HG02852 (cell line): ENCODE data around the gene ABCB9.
"Not testable (repeated sequence)": the region's sequence is repeated elsewhere in the genome, so short reads cannot be mapped to it uniquely, and the experiment has no call there.

Experiments
- ATAC-seq: cut with Tn5 transposase; IDR thresholded peaks from one replicate; pipeline ENCODE4 v1.9.1; 2021; ENCODE audit warnings: mild to moderate bottlenecking, moderate library complexity; ENCODE audit not compliant: unreplicated experiment

Gene ABCB9

DNA sequence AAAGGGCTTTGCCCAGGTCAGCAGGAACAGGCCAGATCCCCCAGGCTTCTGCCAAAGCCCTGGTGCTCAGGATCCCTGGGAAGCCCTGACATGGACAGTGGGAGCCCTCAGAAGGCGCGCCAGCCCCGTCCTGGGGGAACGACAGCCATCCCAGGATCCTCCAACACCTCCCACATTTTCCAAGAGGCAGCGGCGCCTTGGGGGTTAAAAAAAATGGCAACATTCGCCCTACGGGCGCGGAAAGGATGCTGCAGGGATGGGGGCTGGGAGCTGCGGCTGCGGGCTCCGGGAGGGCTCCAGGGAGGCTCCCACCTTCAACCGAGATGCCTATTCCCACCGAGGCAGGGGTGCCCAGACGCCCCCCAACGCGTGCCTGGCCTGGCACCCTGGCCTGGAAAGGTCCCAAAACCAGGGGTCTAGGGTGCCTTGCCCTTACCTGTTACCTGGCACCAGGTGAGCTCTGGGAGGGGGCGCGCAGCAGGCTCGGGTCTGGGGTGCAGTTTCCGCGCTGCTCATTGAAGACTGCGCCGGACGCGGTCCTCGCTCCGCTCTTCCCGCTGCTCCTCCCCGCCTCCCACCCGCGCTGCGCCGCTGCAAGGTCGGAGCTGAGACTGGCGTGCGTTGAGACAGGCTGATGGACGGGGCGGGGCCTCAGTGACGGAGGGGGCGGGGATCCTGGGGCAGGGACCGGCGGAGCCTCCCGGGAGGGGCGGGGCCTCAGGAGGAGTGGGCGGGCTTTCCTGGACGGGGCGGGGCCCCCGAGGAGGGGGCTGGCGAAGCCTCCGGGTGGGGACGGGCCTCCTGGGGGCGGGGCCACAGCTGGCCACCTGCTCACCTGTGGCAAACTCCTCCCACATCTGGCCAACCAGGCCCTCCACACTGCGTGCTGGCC, at the start of gene ABCB9:
ABCB9 (minus strand) TSS at position 613 of the 892 bp plus-strand sequence. CDS start 6,228 bp downstream, outside the sequence.
- peak; percentile 70 for ATAC-seq

GRCh38 chr12:123014473-123014872, 48.2 kb upstream of the ABCB9 start:
- ATAC-seq, result not testable (repeated sequence)

GRCh38 chr12:123013185-123014095, 47.2 kb upstream of the ABCB9 start:
- ATAC-seq, result no peak

GRCh38 chr12:123011701-123012100, 45.4 kb upstream of the ABCB9 start:
- ATAC-seq, result no peak

GRCh38 chr12:123010681-123011080, 44.4 kb upstream of the ABCB9 start:
- no peak for ATAC-seq

DNA sequence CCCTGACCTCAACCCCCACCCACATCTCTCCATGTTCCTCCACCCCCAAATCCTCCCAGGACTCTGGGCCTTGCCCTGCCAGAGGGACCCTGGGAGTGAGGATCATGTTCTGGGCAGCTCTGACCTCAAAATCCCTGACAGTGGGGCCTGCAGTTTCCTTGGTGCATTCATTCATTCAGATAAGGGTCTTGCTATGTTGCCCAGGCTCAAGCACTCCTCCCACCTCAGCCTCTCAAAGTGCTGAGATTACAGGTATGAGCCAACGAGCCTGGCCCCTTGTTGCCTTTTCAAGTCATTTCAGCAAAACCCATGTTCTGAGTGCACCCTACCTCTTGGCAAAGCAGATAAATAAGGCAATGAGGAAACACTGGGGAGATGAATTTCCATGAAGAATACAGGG, 43.8 kb upstream of the ABCB9 start:
- no peak for ATAC-seq

DNA sequence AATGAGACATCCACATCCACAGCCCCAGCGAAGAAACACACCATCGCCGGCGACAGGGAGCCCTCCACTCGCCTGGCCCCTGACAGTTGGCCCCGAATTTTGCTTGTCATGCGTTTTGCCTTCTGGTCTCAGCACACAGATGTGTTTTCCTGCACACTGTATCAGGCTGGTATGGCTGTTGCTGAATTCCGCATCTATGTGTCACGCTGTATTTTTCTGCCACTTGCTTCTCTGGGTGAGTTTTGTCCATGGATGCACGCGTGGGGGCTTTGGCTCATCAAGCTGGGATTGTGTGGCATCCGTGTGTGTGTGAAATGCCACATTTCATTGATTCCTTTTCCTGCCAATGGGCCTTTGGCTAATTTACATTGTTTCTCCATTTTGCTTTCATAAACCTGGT, 40.7 kb upstream of the ABCB9 start:
- ATAC-seq, result no peak

DNA sequence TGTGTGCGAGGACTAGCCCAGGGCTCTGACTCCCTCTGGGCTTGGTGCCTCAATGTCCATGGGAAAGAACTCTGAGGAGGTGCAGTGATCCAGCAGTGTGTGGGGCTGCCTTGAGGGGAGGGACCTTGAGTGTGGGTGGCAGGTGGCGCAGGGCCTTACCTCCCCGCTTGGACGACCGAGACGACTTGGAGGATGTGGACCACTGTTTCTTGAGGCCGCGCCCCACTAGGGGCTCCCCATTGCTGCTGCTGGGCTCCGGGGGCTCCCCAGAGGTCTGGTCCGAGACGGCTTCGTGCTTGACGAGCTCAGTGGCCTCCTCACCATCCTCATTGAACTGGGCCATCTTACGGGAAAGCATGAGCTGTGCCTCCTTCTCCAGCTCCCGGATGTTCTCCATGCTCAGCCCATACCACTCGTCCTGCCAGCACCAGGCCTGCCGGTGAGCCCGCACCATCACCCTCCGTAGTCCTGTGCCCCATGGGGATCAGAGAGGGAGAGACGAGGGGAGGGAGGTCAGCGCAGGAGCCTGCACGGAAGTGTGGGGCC, 38.9 kb upstream of the ABCB9 start:
- no peak for ATAC-seq

GRCh38 chr12:123004287-123004686, 38.0 kb upstream of the ABCB9 start:
- ATAC-seq, result no peak

DNA sequence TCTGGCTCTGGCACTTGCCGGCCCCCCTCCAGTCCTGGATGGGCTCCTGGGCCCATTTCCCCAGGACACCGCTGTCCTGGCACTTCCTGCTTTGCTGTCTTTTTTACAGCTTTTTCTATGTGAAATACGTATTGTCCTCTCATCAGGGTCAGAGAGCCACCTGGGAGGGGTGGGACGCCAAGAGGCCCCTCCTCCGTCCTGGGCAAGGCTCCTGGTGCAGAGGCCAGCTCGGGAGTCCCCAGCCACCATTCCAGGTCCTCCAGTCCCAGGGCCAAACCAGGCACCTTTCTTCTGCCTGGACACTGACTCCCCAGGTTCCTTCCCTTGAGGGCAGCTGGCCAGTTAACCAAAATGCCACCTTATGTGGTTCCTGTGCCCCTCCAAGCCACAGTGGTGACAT, 37.0 kb upstream of the ABCB9 start:
- no peak for ATAC-seq

GRCh38 chr12:123001464-123001863, 35.2 kb upstream of the ABCB9 start:
- ATAC-seq, result no peak

DNA sequence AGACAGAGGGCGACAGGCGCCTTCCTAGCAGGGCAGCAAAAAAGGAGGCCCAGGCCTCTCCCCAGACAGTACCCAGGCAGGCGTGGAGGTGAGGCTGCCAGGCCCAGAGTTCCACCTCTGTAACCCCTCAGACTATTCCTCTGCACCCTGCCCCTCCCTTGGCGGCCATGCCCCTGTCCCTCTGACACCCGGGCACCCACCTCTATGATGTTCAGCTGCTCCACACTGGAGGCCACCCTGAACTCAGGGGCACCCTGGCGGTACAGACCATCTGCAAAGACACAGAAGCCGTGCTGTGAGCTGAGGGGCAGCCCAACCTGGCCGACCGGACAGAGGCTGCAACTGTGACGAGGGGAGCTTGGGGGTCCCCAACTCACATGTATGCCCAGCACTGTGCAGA, 34.3 kb upstream of the ABCB9 start:
- no peak for ATAC-seq

GRCh38 chr12:122999986-123000420, 33.7 kb upstream of the ABCB9 start:
- ATAC-seq, result no peak

GRCh38 chr12:122999196-122999946, 33.1 kb upstream of the ABCB9 start:
- no peak for ATAC-seq

DNA sequence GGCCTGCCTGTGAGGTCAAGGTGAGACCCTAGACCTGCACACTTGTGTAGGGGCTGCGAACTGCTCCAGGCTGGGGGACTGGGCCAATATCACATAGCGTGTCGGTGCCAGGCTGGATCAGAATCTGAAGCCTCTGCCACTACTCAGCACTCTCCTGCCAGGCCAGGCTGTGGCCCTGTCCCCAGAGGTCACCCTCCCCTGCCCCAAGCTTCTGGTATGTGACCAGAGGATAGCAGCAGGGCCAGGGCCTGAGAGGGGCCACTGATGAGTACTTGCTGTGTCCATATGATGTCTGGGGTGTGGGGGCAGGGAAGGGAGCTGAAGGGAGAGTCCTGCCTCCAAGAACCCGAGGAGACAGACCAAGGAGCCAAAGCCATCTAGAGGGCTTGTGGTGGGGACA, 32.1 kb upstream of the ABCB9 start:
- ATAC-seq, result no peak

DNA sequence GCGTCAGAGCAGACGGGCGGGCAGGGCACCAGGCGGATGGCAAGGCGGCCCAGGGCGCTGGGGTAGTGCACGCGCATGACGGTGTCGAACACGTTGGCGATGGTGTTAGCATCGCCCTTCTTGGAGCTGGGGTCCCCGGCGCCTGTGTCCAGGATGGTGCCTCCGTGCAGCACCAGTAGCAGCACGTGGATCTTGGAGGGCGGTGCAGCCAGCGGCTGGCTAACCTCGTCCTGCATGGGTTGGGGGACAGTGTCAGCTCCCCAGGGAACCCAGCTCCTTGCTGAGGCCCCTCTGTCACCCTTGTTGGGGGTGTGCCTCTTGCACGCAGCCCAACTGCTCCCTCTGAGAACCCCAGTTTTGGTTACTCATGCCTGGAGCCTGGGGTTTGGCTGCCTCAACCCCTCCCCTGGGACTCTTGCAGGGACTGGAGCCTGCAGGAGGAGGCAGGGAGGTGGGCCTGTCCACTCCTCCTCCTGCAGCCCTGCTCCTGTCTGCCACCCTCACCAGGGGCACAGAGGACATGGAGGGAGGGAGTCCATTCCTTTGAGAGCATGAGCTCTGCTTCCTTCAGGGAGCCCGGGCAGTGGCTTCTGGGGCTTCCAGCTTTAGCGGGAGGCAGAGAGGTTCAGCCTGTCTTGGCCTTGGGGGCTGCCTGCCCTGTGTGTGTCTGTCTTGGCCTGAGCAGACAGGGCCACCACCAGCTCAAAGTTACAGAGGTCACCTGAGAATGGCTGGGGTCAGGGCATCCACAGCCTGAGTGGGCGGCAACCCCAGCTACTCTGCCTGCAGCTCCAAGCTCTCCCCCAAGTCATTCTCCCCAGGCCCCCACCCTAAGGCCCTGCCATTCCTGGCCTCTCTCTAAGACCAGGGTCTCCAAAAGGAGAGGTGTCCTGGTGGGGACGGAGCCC, 31.3 kb upstream of the ABCB9 start:
- no peak for ATAC-seq

DNA sequence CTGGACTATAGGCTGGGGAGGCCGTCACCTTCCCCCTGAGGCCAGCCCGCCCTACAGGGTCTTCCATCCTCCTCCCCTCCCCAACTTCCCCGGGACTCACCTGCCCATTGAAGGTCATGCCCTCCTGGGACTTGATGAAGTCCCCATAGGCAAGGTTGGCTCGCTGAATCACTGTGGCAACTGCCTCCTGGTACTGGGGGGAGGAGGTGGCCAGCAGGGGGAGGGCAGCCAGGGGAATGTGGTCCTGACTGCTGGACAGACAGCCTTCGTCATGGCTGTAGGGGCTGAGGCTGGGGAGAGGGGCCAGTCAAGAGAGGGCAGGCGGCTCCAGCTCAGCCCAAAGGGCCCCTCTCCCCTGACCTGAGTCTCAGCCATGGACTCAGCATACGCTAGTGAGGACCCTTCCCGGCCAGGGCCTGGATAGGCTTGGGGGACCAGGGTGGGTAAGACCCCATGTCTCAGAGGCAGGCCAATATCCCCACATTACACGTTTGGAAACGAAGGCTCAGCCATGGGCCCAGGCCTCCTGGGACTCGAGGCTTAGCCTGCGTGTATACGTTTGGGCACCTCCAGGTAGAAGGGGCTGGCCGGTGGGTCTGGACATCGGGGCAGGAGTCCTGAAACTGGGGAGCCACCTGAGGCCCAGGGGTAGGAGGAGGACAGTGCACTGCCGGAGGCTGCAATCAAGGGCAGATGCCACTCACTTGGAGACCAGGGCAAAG, 30.5 kb upstream of the ABCB9 start:
- no peak for ATAC-seq

- no peak for ATAC-seq
Measured at GRCh38 chr12:122996188-122996601, 29.9 kb upstream of the ABCB9 start.
